OCI-LY7 (cell line): ENCODE results near the gene CATSPERZ. TPM values are rescaled to one million over a fixed set of nuclear protein-coding genes. Genes with fewer than 3 reads are reported as not detected.

ENCODE experiments used
- BruUV-seq: library from RNA; stranded (reverse); fragments of 400-500 nt; replicated peaks from 2 replicates; lab custom pipeline; 2021; lab: Mats Ljungman, UMichigan
- CTCF ChIA-PET: fragments of 300-600 bp; sonication (Branson Sonifier 250); formaldehyde crosslinking; loops from one replicate; lab custom pipeline; 2022; ENCODE audit warnings: antibody characterized with exemption; ENCODE audit not compliant: unreplicated experiment; lab: Charles Lee
- POLR2A ChIA-PET: fragments of 300-600 bp; sonication (Branson Sonifier 250); formaldehyde crosslinking; loops from one replicate; lab custom pipeline; 2022; ENCODE audit warnings: antibody characterized with exemption; lab: Charles Lee
- DNase-seq: peaks from one replicate; pipeline ENCODE4 v3.0.0-alpha.2; 2015; ENCODE audit warnings: low spot score
- H2AFZ ChIP-seq: fragments of 200-600 bp; sonication (generic), shearing (Covaris generic); 2 replicates; pipeline ENCODE4 v1.6.1; 2014; ENCODE audit warnings: mild to moderate bottlenecking, antibody characterized with exemption, low read length, moderate library complexity
- H3K27ac ChIP-seq: fragments of 200-600 bp; sonication (generic); 2 replicates; pipeline ENCODE4 v1.5.1; 2014; ENCODE audit warnings: mixed run types, low read depth, mild to moderate bottlenecking, moderate library complexity, low read length, inconsistent platforms; ENCODE audit not compliant: poor library complexity, severe bottlenecking
- H3K36me3 ChIP-seq: fragments of 200-600 bp; sonication (generic); 2 replicates; pipeline ENCODE4 v1.6.1; 2014; ENCODE audit warnings: mild to moderate bottlenecking, antibody characterized with exemption, low read length, moderate library complexity, mixed read lengths; ENCODE audit not compliant: insufficient read depth
- H3K4me1 ChIP-seq: fragments of 200-600 bp; sonication (generic); 2 replicates; pipeline ENCODE4 v1.5.1; 2014; ENCODE audit warnings: mild to moderate bottlenecking, low read length; ENCODE audit not compliant: insufficient read depth, poor library complexity, severe bottlenecking
- H3K4me2 ChIP-seq: fragments of 200-600 bp; sonication (generic); 2 replicates; pipeline ENCODE4 v1.6.1; 2014; ENCODE audit warnings: mild to moderate bottlenecking, low read length
- H3K4me3 ChIP-seq: fragments of 200-600 bp; sonication (generic); 2 replicates; pipeline ENCODE4 v1.5.1; 2014; ENCODE audit warnings: mild to moderate bottlenecking, low read depth, low read length; ENCODE audit not compliant: poor library complexity, severe bottlenecking
- H3K79me2 ChIP-seq: fragments of 200-600 bp; sonication (generic); 2 replicates; pipeline ENCODE4 v1.6.1; 2016; ENCODE audit warnings: low read depth, mild to moderate bottlenecking, low read length, moderate library complexity, mixed read lengths; ENCODE audit not compliant: insufficient read depth
- H3K9me2 ChIP-seq: fragments of 200-600 bp; sonication (generic); 2 replicates; pipeline ENCODE4 v1.6.1; 2016; ENCODE audit warnings: mild to moderate bottlenecking, low read length, mixed read lengths; ENCODE audit not compliant: insufficient read depth
- H3K9me3 ChIP-seq: fragments of 200-600 bp; sonication (generic); 2 replicates; pipeline ENCODE4 v1.6.1; 2014; ENCODE audit warnings: mild to moderate bottlenecking, mixed run types, low read length, mixed read lengths
- H4K20me1 ChIP-seq: fragments of 200-600 bp; sonication (generic); 2 replicates; pipeline ENCODE4 v1.6.1; 2014; ENCODE audit warnings: mild to moderate bottlenecking, antibody characterized with exemption, low read length, moderate library complexity, mixed read lengths; ENCODE audit not compliant: insufficient read depth
- EZH2phosphoT487 ChIP-seq: fragments of 200-600 bp; sonication (generic); IDR thresholded peaks from 2 replicates; pipeline ENCODE4 v1.6.1; 2018; ENCODE audit warnings: low read depth, borderline replicate concordance, mild to moderate bottlenecking, mixed run types, antibody characterized with exemption, low read length, moderate library complexity, mixed read lengths
- intact Hi-C: fragments of 100-400 bp; cut with micrococcal nuclease; formaldehyde crosslinking; loops from one replicate; pipeline ENCODE4 v1.10.0; 2022; ENCODE audit not compliant: unreplicated experiment
- total RNA-seq, 2 experiments: library from RNA; depleted of rRNA in 1 of 2; stranded (reverse); fragments of >200 nt in 1 of 2; shearing (Covaris generic) in 1 of 2; gene quantifications; 2 replicates each; pipeline ENCODE4 v1.2.3, GENCODE V29; 2014 to 2022
- TF ChIP-seq, protein P1 (sequence below): fragments of 200-600 bp; sonication (generic); conservative IDR thresholded peaks from 2 replicates; pipeline ENCODE4 v1.5.1; 2014; ENCODE audit warnings: mild to moderate bottlenecking, antibody characterized with exemption, low read length, moderate library complexity, mixed read lengths

CATSPERZ gene
- total RNA-seq, 2 experiments from 2014 or later, result 0.38 TPM; not detected in 1

GRCh38 chr11:64269540-64270220 lies 30.5 kb upstream of the CATSPERZ start:
- intact Hi-C loops, result loop anchor here (1.0 to 2.0 kb wide), 5 partner anchors 18 to 71 kb away; partner anchors contain the start of genes CCDC88B, NUDT22, PLCB3 and PPP1R14B
- ChIA-PET CTCF (no interaction called here), POLR2A (interaction anchor here (0.9 to 1.5 kb wide), 5 partner anchors 13 to 64 kb away, joined by 3 to 5 read pairs (median 4); partner anchors contain the start of gene TRMT112)
- Histone ChIP-seq H2AFZ (peak overlapping the region; percentile 63), H3K4me1 (peaks cover 27% of the 10 kb centered on the region), H3K9me2 (no peaks in the 10 kb centered on the region), H4K20me1 (no peaks in the 10 kb centered on the region), H3K27ac (peak overlapping the region; percentile 91), H3K4me3 (peak overlapping the region; percentile 86), H3K79me2 (peaks cover 11% of the 10 kb centered on the region; the same call in 1 of the 2 replicates), H3K4me2 (peak overlapping the region; percentile 75), H3K9me3 (no peaks in the 10 kb centered on the region), H3K36me3 (no peaks in the 10 kb centered on the region)
- TF ChIP-seq, protein P1, sequence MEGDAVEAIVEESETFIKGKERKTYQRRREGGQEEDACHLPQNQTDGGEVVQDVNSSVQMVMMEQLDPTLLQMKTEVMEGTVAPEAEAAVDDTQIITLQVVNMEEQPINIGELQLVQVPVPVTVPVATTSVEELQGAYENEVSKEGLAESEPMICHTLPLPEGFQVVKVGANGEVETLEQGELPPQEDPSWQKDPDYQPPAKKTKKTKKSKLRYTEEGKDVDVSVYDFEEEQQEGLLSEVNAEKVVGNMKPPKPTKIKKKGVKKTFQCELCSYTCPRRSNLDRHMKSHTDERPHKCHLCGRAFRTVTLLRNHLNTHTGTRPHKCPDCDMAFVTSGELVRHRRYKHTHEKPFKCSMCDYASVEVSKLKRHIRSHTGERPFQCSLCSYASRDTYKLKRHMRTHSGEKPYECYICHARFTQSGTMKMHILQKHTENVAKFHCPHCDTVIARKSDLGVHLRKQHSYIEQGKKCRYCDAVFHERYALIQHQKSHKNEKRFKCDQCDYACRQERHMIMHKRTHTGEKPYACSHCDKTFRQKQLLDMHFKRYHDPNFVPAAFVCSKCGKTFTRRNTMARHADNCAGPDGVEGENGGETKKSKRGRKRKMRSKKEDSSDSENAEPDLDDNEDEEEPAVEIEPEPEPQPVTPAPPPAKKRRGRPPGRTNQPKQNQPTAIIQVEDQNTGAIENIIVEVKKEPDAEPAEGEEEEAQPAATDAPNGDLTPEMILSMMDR, result peak; percentile 37
- TF ChIP-seq EZH2phosphoT487, result no peak
- BruUV-seq, result TSS peak; percentile 80
- peak; percentile 100 for DNase-seq

GRCh38 chr11:64275031-64275800 lies 24.9 kb upstream of the CATSPERZ start:
- peaks cover 9% of the 10 kb centered on the region for H3K4me1 ChIP-seq
- no peak overlapping the region for H2AFZ ChIP-seq
- no peak overlapping the region for H3K4me3 ChIP-seq
- POLR2A ChIA-PET, result interaction anchor here (0.7 kb wide), 1 partner anchor 29 kb away, joined by 10 read pairs; no protein-coding TSS in a partner anchor
- peaks cover 13% of the 10 kb centered on the region; the same call in 1 of the 2 replicates for H3K36me3 ChIP-seq
- intact Hi-C loops, result no loop called here
- no TSS peak for BruUV-seq
- no peak for DNase-seq
- peaks cover 11% of the 10 kb centered on the region; the same call in 1 of the 2 replicates for H3K79me2 ChIP-seq
- TF ChIP-seq EZH2phosphoT487, result no peak
- TF ChIP-seq, protein P1, result no peak
- no peak overlapping the region for H3K4me2 ChIP-seq
- no peaks in the 10 kb centered on the region for H3K9me3 ChIP-seq
- H3K27ac ChIP-seq, result no peak overlapping the region
- no peaks in the 10 kb centered on the region for H4K20me1 ChIP-seq
- H3K9me2 ChIP-seq, result no peaks in the 10 kb centered on the region
- CTCF ChIA-PET, result no interaction called here
